Astrocyte (in vitro differentiated cells and primary cell): ENCODE measurements around the gene NCOA3. TPM values are rescaled to one million over a fixed set of nuclear protein-coding genes. Genes with fewer than 3 reads are reported as not detected.

Source experiments
- DNase-seq: peaks from one replicate; pipeline ENCODE4 v3.0.0-alpha.2; 2010; ENCODE audit warnings: low read depth
- FAIRE-seq: peaks from 2 replicates; lab custom pipeline; 2011; peaks lifted over from hg19 to GRCh38; lab: Jason Lieb, UNC
- H2AFZ ChIP-seq: 2 replicates; pipeline ENCODE4 v1.6.0; 2012; ENCODE audit warnings: low read depth, low read length, inconsistent platforms
- H3K27ac ChIP-seq: 2 replicates; pipeline ENCODE4 v1.5.1; 2011; ENCODE audit warnings: low read depth, low read length, inconsistent platforms
- H3K27me3 ChIP-seq: 2 replicates; pipeline ENCODE4 v1.6.0; 2011; ENCODE audit warnings: low read length, inconsistent platforms; ENCODE audit not compliant: insufficient read depth
- H3K36me3 ChIP-seq: 2 replicates; pipeline ENCODE4 v1.5.1; 2011; ENCODE audit warnings: low read length, inconsistent platforms; ENCODE audit not compliant: insufficient read depth
- H3K4me1 ChIP-seq: 2 replicates; pipeline ENCODE4 v1.5.1; 2011; ENCODE audit warnings: low read length, inconsistent platforms; ENCODE audit not compliant: insufficient read depth
- H3K4me2 ChIP-seq: 2 replicates; pipeline ENCODE4 v1.6.0; 2012; ENCODE audit warnings: low read length, inconsistent platforms
- H3K4me3 ChIP-seq: 2 replicates; pipeline ENCODE4 v1.5.1; 2011; ENCODE audit warnings: low read depth, mild to moderate bottlenecking, low read length, inconsistent platforms; ENCODE audit not compliant: insufficient read depth
- H3K79me2 ChIP-seq: 2 replicates; pipeline ENCODE4 v1.6.0; 2012; ENCODE audit warnings: mild to moderate bottlenecking, low read length, inconsistent platforms; ENCODE audit not compliant: insufficient read depth
- H3K9ac ChIP-seq: 2 replicates; pipeline ENCODE4 v1.6.0; 2012; ENCODE audit warnings: mild to moderate bottlenecking, low read length, inconsistent platforms
- H3K9me3 ChIP-seq: 2 replicates; pipeline ENCODE4 v1.5.1; 2012; ENCODE audit warnings: low read depth, mild to moderate bottlenecking, low read length, inconsistent platforms; ENCODE audit not compliant: insufficient read depth
- H4K20me1 ChIP-seq: 2 replicates; pipeline ENCODE4 v1.6.0; 2012; ENCODE audit warnings: low read length, inconsistent platforms; ENCODE audit not compliant: insufficient read depth
- H3K27ac Mint-ChIP-seq: one replicate; pipeline ENCODE4 v1.8.0; 2021; ENCODE audit warnings: mild to moderate bottlenecking, mixed read lengths; ENCODE audit not compliant: unreplicated experiment
- H3K27me3 Mint-ChIP-seq: one replicate; pipeline ENCODE4 v1.8.0; 2021; ENCODE audit warnings: low read depth, mixed read lengths; ENCODE audit not compliant: unreplicated experiment
- H3K36me3 Mint-ChIP-seq: one replicate; pipeline ENCODE4 v1.8.0; 2021; ENCODE audit warnings: low read depth, mixed read lengths; ENCODE audit not compliant: unreplicated experiment
- H3K4me1 Mint-ChIP-seq: one replicate; pipeline ENCODE4 v1.8.0; 2021; ENCODE audit warnings: low read depth, mixed read lengths; ENCODE audit not compliant: unreplicated experiment
- H3K4me3 Mint-ChIP-seq: one replicate; pipeline ENCODE4 v1.8.0; 2021; ENCODE audit warnings: mild to moderate bottlenecking, moderate library complexity, mixed read lengths; ENCODE audit not compliant: unreplicated experiment
- H3K9me3 Mint-ChIP-seq: one replicate; pipeline ENCODE4 v1.8.0; 2021; ENCODE audit warnings: mild to moderate bottlenecking, mixed read lengths; ENCODE audit not compliant: unreplicated experiment
- EZH2 ChIP-seq: IDR thresholded peaks from 2 replicates; pipeline ENCODE4 v1.6.1; 2012; ENCODE audit warnings: mild to moderate bottlenecking, low read length, inconsistent platforms; ENCODE audit not compliant: insufficient read depth
- total RNA-seq: library from RNA; stranded (reverse); gene quantifications from 2 replicates; pipeline ENCODE4 v1.2.1, GENCODE V29; 2021
- TF ChIP-seq, protein P1 (sequence below): IDR thresholded peaks from 2 replicates; pipeline ENCODE4 v1.5.1; 2011; ENCODE audit warnings: low read depth, mild to moderate bottlenecking, inconsistent platforms, low read length, moderate library complexity; ENCODE audit not compliant: insufficient read depth

NCOA3 gene
- total RNA-seq, 1 donor from 2014 or later = 30.5 TPM

DNA sequence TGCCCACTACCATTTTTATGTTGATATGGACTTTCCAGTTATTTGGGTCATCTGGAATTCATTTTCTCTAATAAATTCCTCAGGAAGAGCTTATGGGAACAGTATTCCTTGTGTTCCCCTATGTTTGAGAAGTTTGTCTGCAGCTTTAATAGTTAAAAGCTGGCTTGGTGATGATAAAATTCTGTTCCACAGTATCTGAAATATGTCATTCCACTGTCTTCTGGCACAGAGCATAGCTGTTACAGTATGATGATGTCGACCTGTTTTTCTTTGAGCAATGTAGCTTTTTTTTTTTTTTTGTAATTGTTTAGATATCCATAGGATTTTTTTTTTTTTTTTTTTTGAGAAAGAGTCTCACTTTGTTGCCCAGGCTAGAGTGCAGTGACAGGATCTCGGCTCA lies 43.2 kb downstream of the NCOA3 start:
- Mint-ChIP-seq H3K27me3 (no peaks in the 10 kb centered on the region), H3K36me3 (no peaks in the 10 kb centered on the region), H3K4me1 (peaks cover 34% of the 10 kb centered on the region), H3K27ac (peak overlapping the region; percentile 70), H3K9me3 (no peaks in the 10 kb centered on the region), H3K4me3 (no peak overlapping the region)
- H3K9ac ChIP-seq = no peak overlapping the region
- no peak overlapping the region for H2AFZ ChIP-seq
- peak overlapping the region; percentile 31 for H3K4me2 ChIP-seq
- H4K20me1 ChIP-seq = peaks cover 36% of the 10 kb centered on the region
- peaks cover 76% of the 10 kb centered on the region for H3K79me2 ChIP-seq
- peaks cover 38% of the 10 kb centered on the region for H3K4me1 ChIP-seq
- peak overlapping the region; percentile 65 for H3K27ac ChIP-seq
- H3K9me3 ChIP-seq = no peaks in the 10 kb centered on the region
- FAIRE-seq (no peak), DNase-seq (peak; percentile 44)
- H3K27me3 ChIP-seq = no peaks in the 10 kb centered on the region
- H3K36me3 ChIP-seq = no peaks in the 10 kb centered on the region
- TF ChIP-seq, protein P1, sequence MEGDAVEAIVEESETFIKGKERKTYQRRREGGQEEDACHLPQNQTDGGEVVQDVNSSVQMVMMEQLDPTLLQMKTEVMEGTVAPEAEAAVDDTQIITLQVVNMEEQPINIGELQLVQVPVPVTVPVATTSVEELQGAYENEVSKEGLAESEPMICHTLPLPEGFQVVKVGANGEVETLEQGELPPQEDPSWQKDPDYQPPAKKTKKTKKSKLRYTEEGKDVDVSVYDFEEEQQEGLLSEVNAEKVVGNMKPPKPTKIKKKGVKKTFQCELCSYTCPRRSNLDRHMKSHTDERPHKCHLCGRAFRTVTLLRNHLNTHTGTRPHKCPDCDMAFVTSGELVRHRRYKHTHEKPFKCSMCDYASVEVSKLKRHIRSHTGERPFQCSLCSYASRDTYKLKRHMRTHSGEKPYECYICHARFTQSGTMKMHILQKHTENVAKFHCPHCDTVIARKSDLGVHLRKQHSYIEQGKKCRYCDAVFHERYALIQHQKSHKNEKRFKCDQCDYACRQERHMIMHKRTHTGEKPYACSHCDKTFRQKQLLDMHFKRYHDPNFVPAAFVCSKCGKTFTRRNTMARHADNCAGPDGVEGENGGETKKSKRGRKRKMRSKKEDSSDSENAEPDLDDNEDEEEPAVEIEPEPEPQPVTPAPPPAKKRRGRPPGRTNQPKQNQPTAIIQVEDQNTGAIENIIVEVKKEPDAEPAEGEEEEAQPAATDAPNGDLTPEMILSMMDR = no peak
- TF ChIP-seq EZH2 = no peak
- no peak overlapping the region for H3K4me3 ChIP-seq

DNA sequence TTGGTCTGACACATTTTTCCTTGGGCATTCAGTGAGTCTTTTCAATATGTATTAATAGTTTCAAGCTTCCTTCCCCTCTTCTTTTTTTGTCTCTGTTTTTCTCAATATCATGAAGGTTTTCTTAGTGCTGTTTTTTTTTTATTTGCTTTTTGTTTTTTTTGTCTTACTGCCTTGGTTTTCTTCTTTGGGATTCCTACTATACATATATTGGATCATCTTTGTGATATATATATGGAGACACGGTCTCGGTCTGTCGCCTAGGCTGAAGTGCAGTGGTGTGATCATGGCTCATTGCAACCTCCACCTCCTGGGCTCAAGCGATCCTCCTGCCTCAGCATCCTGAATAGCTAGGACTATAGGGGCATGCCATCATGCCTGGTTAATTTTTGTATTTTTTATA lies 43.8 kb downstream of the NCOA3 start:
- no peaks in the 10 kb centered on the region for H3K27me3 Mint-ChIP-seq
- Histone ChIP-seq H3K36me3 (no peaks in the 10 kb centered on the region), H3K27me3 (no peaks in the 10 kb centered on the region), H3K4me2 (peak overlapping the region; percentile 57), H2AFZ (no peak overlapping the region), H3K4me1 (peaks cover 38% of the 10 kb centered on the region), H3K27ac (peak overlapping the region; percentile 65), H3K9ac (peak overlapping the region; percentile 47), H3K79me2 (peaks cover 76% of the 10 kb centered on the region), H3K4me3 (no peak overlapping the region), H4K20me1 (peaks cover 37% of the 10 kb centered on the region), H3K9me3 (no peaks in the 10 kb centered on the region)
- H3K27ac Mint-ChIP-seq = no peak overlapping the region
- H3K36me3 Mint-ChIP-seq = no peaks in the 10 kb centered on the region
- H3K9me3 Mint-ChIP-seq = no peaks in the 10 kb centered on the region
- peaks cover 33% of the 10 kb centered on the region for H3K4me1 Mint-ChIP-seq
- FAIRE-seq (no peak), DNase-seq (no peak)
- TF ChIP-seq, protein P1 = no peak
- TF ChIP-seq EZH2 = no peak
- no peak overlapping the region for H3K4me3 Mint-ChIP-seq

DNA sequence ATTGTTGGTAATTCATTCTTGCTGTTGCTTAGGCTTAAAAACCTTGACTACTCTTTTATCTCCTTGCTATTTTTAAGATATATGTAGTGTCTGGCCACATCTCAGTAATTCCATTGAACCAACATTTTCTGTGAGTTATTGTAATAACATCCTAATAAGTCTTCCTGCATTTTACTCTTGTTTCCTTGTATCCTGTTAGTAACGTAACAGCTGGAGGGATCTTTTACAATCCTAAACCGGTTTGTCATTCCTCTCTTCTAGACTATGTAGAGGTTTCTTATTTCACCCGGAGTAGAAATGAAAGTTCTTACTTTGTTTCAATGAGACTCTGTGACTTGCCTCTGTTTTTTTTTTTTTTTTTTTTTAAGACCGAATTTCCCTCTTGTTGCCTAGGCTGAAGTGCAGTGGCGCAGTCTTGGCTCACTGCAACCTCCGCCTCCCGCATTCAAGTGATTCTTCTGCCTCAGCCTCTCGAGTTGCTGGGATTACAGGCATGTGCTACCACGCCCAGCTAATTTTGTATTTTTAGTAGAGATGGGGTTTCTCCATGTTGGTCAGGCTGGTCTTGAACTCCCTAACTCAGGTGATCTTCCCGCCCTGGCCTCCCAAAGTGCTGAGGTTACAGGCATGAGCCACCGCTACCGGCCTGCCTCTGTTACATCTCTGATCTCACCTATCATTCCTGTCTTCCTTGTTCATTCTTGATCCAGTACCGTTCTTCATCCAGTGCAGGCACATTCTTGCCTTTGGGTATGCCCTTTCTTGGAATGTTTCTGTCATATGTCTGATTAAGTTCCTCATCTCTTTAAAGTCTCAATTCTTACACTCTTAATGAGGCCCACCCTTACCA lies 44.7 kb downstream of the NCOA3 start:
- DNase-seq = peak; percentile 95
- Mint-ChIP-seq H3K9me3 (no peaks in the 10 kb centered on the region), H3K27ac (peak overlapping the region; percentile 59), H3K36me3 (no peaks in the 10 kb centered on the region), H3K4me1 (peaks cover 32% of the 10 kb centered on the region), H3K27me3 (no peaks in the 10 kb centered on the region), H3K4me3 (no peak overlapping the region)
- H3K79me2 ChIP-seq = peaks cover 79% of the 10 kb centered on the region
- H3K9me3 ChIP-seq = no peaks in the 10 kb centered on the region
- H3K4me2 ChIP-seq = peak overlapping the region; percentile 57
- H3K36me3 ChIP-seq = no peaks in the 10 kb centered on the region
- H4K20me1 ChIP-seq = peaks cover 38% of the 10 kb centered on the region
- H3K27me3 ChIP-seq = no peaks in the 10 kb centered on the region
- peaks cover 34% of the 10 kb centered on the region for H3K4me1 ChIP-seq
- no peak overlapping the region for H2AFZ ChIP-seq
- no peak for TF ChIP-seq EZH2
- TF ChIP-seq, protein P1 = no peak
- no peak for FAIRE-seq
- H3K27ac ChIP-seq = peak overlapping the region; percentile 65
- no peak overlapping the region for H3K4me3 ChIP-seq
- peak overlapping the region; percentile 47 for H3K9ac ChIP-seq
